Measurements from ENCODE around the gene C12orf56.

DNA sequence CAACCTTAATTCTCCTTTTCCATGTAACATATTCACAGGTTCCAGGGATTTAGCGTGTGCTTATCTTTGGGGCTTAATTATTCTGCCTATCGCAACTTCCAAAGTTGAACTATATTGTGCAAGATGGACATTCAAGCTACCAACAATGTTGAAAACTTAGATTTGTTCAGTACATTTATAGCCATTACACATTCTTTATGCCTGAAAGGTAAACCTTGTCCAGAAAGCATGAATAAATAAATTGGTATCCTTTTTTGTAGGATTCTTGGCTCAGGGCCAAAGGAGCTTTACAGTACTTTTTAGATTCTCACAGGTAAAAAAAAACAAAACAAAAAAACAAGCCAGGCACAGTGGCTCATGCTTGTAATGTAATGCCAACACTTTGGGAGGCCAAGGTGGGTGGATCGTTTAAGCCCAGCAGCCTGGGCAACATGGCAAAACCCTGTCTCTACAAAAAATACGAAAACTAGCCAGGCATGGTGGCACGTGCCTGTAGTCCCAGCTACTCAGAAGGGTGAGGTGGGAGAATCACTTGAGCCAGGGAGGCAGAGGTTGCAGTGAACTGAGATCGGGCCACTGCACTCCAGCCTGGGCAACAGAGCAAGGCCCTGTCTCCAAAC lies 3.3 kb downstream of the C12orf56 start:
- TF ChIP-seq, protein P1, sequence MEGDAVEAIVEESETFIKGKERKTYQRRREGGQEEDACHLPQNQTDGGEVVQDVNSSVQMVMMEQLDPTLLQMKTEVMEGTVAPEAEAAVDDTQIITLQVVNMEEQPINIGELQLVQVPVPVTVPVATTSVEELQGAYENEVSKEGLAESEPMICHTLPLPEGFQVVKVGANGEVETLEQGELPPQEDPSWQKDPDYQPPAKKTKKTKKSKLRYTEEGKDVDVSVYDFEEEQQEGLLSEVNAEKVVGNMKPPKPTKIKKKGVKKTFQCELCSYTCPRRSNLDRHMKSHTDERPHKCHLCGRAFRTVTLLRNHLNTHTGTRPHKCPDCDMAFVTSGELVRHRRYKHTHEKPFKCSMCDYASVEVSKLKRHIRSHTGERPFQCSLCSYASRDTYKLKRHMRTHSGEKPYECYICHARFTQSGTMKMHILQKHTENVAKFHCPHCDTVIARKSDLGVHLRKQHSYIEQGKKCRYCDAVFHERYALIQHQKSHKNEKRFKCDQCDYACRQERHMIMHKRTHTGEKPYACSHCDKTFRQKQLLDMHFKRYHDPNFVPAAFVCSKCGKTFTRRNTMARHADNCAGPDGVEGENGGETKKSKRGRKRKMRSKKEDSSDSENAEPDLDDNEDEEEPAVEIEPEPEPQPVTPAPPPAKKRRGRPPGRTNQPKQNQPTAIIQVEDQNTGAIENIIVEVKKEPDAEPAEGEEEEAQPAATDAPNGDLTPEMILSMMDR (conservative IDR thresholded peaks at IDR 0.05), result no peak
- TF ChIP-seq EZH2 (IDR thresholded peaks at IDR 0.05; ENCODE audit: low read depth), result no peak
